GM12872 (cell line): ENCODE results near the gene KCNMB4.

Experiments
- TF ChIP-seq, protein P1 (sequence below): IDR thresholded peaks from 3 replicates; pipeline ENCODE4 v1.5.1; 2011; ENCODE audit warnings: low read depth, mild to moderate bottlenecking, low read length, moderate library complexity; ENCODE audit not compliant: insufficient read depth

KCNMB4 gene

DNA sequence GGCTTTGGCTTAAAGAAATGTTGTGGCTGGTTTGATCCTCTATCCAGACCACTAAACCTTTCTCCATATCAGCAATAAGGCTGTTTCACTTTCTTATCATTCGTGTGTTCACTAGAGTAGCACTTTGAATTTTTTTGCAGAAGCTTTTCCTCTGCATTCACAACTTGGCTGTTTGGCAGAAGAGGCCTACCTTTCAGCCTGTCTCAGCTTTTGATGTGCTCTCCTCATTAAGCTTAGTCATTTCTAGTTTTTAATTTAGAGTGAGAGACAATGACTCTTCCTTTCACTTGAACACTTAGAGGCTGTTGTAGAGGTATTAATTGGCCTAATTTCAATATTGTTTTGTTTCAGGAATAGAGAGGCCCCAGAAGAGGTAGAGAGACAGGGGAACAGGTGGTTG lies 13.8 kb downstream of the KCNMB4 start:
- TF ChIP-seq, protein P1, sequence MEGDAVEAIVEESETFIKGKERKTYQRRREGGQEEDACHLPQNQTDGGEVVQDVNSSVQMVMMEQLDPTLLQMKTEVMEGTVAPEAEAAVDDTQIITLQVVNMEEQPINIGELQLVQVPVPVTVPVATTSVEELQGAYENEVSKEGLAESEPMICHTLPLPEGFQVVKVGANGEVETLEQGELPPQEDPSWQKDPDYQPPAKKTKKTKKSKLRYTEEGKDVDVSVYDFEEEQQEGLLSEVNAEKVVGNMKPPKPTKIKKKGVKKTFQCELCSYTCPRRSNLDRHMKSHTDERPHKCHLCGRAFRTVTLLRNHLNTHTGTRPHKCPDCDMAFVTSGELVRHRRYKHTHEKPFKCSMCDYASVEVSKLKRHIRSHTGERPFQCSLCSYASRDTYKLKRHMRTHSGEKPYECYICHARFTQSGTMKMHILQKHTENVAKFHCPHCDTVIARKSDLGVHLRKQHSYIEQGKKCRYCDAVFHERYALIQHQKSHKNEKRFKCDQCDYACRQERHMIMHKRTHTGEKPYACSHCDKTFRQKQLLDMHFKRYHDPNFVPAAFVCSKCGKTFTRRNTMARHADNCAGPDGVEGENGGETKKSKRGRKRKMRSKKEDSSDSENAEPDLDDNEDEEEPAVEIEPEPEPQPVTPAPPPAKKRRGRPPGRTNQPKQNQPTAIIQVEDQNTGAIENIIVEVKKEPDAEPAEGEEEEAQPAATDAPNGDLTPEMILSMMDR = no peak

DNA sequence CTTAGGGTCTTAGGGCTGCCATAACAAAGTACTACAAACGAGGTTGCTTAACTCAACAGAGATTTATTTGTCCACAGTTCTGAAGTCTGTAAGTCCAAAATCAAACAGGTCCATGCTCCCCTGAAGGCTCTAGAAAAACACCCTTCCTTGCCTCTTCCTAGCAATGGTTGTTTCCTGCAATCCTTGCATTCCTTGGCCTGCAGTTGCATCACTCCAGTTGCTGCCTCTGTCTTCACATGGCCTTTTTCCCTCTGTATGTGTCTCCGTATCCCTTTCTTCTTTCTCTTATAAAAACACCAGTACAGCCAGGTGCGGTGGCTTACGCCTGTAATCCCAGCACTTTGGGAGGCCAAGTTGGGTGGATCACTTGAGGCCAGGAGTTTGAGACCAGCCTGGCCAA lies 17.4 kb downstream of the KCNMB4 start:
- TF ChIP-seq, protein P1 = no peak

- TF ChIP-seq, protein P1 = no peak
These were observed 17.8 kb downstream of the KCNMB4 start for GRCh38 chr12:70383886-70384285.

DNA sequence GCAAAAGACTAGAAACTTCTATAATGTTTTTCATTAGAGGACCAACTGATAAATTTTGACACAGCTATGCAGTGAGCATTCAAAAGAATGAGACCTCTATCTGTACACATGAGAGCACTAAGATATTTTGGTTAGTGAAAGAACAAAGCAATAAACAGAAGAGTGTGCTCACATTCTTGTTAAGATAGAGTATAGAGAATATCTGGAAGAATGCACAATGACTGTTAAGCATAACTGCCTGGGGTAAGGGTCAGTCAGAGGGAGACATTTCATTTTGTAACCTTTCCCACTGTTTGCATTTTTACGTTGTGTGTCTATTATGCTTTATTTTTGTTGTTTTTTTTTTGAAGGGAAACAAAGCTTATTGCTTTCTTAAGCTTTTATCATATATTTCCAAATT lies 20.7 kb downstream of the KCNMB4 start:
- TF ChIP-seq, protein P1 = no peak

- TF ChIP-seq, protein P1 = no peak
These were observed 23.6 kb downstream of the KCNMB4 start for GRCh38 chr12:70389678-70390077.

DNA sequence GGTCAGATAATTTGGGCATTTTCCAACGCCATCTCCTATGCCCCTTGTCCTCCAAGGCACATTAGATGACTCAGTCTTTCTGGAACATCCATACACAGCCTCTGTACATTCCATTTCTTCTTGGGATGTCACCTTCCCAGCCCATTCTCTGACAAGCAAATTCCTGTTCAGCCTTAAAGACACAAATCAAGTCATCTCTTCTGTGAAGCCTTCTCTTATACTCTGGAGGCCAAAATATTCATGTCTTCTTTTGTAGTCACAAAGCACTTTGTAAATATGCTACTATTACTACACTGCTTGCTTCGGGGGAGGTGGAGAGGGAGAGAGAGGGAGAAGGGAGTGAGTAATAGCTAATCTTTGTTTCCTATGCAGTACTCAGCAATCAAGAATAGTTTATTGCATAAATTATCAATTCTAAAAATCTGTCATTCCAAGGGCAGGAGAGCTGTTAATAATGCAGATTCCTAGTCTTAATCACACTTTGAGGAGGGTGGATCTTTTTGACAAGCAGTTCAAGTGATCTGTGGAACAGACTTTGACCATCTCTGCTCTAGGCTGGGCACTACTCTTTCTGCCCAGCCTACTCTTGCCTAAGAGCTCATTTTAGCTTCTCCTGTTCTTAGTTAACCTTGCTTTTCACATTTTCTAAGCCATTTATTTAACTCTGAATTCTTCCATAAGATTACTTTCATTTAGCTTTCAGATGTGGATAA lies 27.9 kb downstream of the KCNMB4 start:
- TF ChIP-seq, protein P1 = no peak

- TF ChIP-seq, protein P1 = no peak
These were observed 31.9 kb downstream of the KCNMB4 start for GRCh38 chr12:70398002-70398401.
